ENCODE results near the gene CMYA5.

DNA sequence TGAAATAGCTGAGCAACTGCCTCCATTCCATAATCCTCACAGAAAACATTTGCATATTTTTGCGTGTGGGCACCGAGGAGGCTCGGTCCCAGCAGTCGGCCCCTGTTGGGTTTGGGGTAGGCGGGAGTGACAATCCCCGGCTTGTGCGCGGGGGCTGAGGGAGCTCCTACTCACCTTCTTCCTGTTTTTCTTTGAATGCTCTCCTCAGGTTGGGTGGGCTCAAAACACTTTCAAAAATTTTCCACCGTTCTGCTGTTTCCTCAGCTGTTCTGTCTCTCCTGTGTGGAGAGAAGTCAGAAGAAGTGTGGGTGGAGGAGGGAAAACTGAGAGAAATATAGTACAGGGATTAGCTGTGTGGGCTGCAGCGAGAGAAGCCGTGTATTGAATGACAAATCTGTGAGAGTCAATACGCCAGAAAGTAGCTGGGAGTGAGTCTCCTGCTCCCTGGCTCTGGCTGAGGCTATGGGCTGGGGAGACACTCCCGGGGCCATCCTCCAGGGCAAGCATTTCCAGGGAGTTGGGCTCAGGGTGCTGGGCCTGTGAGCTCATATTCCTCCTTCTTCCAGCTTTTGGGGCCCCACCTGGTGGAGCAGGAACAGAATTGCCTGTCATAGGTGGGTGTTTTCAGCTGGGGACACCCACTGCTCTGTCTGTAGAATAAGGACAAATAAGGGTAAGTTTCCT is 84.7 kb downstream of the CMYA5 start:
- TF ChIP-seq EP300 (IDR thresholded peaks at IDR 0.05; ENCODE audit: low read depth) (no peak), POLR2A (IDR thresholded peaks at IDR 0.05) (no peak)
